Choroid plexus epithelial cell (primary cell): ENCODE results near the gene SOX1.

Experiments used
- DNase-seq: peaks from one replicate; pipeline ENCODE4 v3.0.0-alpha.2; 2010; ENCODE audit warnings: low read depth
- H3K4me3 ChIP-seq: 2 replicates; pipeline ENCODE4 v1.5.1; 2011; ENCODE audit warnings: low read depth, mild to moderate bottlenecking, control low read depth, low read length, moderate library complexity
- CTCF ChIP-seq: conservative IDR thresholded peaks from 2 replicates; pipeline ENCODE4 v1.5.1; 2011; ENCODE audit warnings: low read depth, mild to moderate bottlenecking, control low read depth, inconsistent platforms, low read length, moderate library complexity

Gene SOX1

GRCh38 chr13:112058519-112058873 lies 8.5 kb upstream of the SOX1 start:
- no peak overlapping the region for H3K4me3 ChIP-seq
- no peak for TF ChIP-seq CTCF
- no peak for DNase-seq

GRCh38 chr13:112058941-112059340 lies 8.0 kb upstream of the SOX1 start:
- no peak overlapping the region for H3K4me3 ChIP-seq
- DNase-seq, result no peak
- no peak for TF ChIP-seq CTCF

GRCh38 chr13:112059457-112060281 lies 7.3 kb upstream of the SOX1 start:
- H3K4me3 ChIP-seq, result no peak overlapping the region
- no peak for DNase-seq
- TF ChIP-seq CTCF, result no peak

- no peak overlapping the region for H3K4me3 ChIP-seq
- TF ChIP-seq CTCF, result no peak
- no peak for DNase-seq
These were observed 6.6 kb upstream of the SOX1 start for GRCh38 chr13:112060282-112060830.

- no peak for DNase-seq
- no peak for TF ChIP-seq CTCF
- no peak overlapping the region for H3K4me3 ChIP-seq
These were observed 6.0 kb upstream of the SOX1 start for GRCh38 chr13:112060899-112061366.

- TF ChIP-seq CTCF, result no peak
- no peak for DNase-seq
- H3K4me3 ChIP-seq, result no peak overlapping the region
These were observed 5.4 kb upstream of the SOX1 start for GRCh38 chr13:112061367-112062061.
